NCI-H2029 (cell line): ENCODE measurements around the gene UGGT2.
"Not testable (repeated sequence)": the region's sequence is repeated elsewhere in the genome, so short reads cannot be mapped to it uniquely, and the experiment has no call there.

Experiments
- DNase-seq: peaks from one replicate; lab custom pipeline; 2025; lab: John Stamatoyannopoulos, UW

The UGGT2 gene, protein sequence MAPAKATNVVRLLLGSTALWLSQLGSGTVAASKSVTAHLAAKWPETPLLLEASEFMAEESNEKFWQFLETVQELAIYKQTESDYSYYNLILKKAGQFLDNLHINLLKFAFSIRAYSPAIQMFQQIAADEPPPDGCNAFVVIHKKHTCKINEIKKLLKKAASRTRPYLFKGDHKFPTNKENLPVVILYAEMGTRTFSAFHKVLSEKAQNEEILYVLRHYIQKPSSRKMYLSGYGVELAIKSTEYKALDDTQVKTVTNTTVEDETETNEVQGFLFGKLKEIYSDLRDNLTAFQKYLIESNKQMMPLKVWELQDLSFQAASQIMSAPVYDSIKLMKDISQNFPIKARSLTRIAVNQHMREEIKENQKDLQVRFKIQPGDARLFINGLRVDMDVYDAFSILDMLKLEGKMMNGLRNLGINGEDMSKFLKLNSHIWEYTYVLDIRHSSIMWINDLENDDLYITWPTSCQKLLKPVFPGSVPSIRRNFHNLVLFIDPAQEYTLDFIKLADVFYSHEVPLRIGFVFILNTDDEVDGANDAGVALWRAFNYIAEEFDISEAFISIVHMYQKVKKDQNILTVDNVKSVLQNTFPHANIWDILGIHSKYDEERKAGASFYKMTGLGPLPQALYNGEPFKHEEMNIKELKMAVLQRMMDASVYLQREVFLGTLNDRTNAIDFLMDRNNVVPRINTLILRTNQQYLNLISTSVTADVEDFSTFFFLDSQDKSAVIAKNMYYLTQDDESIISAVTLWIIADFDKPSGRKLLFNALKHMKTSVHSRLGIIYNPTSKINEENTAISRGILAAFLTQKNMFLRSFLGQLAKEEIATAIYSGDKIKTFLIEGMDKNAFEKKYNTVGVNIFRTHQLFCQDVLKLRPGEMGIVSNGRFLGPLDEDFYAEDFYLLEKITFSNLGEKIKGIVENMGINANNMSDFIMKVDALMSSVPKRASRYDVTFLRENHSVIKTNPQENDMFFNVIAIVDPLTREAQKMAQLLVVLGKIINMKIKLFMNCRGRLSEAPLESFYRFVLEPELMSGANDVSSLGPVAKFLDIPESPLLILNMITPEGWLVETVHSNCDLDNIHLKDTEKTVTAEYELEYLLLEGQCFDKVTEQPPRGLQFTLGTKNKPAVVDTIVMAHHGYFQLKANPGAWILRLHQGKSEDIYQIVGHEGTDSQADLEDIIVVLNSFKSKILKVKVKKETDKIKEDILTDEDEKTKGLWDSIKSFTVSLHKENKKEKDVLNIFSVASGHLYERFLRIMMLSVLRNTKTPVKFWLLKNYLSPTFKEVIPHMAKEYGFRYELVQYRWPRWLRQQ (N-terminal part only)

DNA sequence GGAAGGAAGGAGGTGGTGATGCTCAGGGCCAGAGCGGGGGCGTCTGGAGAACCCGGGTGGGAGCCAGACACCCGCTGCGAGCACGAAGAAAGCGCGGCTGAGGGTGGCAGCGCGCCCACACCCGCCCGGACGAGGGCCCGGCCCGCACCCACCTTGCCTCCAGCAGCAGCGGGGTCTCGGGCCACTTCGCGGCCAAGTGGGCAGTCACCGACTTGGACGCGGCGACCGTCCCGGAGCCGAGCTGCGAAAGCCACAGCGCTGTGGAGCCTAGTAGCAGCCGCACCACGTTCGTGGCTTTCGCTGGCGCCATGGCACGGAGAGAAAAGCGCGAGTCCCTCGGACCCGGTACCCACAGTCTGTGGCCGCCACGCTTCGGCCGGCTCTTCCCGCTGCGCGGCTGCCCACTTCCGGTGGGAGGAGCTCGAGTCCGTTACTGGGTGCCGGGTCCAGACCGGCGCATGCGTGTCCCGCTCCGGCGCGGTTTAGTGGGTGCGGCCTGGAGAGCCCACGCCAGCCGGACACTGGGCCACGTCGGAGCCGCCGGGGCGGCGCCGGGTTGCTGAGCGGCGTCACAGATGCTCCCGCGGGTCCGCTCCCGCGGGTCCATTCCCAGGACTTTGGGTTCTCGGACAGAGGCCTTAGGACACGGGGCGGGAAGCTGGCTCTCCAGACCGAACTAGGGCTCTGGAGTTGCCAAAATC, at the start of gene UGGT2:
Gene UGGT2 (minus strand): TSS at position 399 of the 701 bp plus-strand sequence. CDS start 89 bp downstream, at position 310.
- peak; percentile 55 for DNase-seq

DNA sequence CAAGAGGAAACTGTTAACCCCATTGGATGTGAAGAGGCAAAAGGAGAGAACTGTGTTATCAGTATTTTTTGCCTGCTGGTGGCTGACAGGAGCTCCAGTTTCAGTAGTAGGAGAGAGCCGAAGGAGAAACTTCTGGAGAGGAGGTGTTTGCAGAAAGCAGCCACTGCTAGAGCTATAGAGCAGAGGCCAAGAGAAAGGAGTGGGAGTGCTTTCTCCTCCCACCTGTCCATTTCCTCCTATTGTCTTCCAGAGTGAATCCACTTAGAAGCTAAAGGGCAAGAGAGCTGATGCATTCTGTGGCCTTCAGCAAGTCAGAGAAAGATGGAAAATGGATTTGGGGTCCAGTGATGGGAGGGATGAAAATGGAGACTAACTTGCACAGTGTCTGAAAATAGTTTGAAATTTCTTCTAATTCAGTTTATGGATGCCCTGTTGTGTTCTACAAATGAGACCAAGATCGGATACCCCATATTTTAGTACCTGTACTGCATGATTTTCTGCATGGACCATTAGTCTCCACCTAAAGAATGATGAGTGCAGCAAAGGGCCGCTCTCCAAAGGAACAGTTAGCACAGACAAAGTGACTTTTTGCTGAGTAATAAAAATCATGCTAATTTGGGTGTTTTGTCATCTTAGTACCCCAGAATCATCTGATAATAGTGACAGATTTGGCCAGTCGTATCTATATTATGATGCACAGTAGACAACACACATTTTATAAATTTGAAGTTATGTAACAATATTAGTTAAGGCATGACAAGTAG, 47.4 kb upstream of the UGGT2 start:
- no peak for DNase-seq

DNA sequence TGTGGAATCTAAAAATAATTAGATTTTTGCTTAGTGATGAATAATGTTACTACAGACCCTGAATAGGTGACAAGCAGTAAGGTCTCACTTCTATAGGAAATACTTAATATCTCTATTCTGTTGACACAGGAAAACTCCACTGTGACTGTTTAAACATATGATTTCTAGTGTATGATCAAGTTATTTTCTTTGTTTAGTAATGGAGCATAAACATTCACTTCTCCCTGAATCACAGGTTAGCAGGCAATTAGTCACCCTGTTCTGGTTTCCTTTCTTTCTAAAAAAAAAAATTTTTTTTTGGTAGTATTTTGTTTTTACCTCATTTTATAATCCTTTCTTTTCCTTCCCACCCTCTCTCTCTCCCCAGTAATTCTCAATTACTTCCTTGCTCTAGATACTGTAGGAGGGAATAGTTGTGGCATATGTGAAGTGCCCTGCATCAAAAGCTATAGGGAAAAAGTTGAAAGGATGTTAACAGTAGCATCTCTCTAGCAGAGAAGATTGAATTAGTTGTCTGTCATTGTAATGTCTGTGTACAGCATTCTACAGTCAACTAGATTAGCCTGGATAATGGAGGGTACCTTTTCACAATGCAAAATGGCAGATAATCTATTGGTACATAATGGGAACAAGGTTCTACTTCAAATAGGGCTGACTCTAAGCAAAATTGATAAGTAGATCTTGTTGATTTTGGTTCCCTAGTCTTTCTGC, 40.2 kb upstream of the UGGT2 start:
- DNase-seq, result no peak

DNA sequence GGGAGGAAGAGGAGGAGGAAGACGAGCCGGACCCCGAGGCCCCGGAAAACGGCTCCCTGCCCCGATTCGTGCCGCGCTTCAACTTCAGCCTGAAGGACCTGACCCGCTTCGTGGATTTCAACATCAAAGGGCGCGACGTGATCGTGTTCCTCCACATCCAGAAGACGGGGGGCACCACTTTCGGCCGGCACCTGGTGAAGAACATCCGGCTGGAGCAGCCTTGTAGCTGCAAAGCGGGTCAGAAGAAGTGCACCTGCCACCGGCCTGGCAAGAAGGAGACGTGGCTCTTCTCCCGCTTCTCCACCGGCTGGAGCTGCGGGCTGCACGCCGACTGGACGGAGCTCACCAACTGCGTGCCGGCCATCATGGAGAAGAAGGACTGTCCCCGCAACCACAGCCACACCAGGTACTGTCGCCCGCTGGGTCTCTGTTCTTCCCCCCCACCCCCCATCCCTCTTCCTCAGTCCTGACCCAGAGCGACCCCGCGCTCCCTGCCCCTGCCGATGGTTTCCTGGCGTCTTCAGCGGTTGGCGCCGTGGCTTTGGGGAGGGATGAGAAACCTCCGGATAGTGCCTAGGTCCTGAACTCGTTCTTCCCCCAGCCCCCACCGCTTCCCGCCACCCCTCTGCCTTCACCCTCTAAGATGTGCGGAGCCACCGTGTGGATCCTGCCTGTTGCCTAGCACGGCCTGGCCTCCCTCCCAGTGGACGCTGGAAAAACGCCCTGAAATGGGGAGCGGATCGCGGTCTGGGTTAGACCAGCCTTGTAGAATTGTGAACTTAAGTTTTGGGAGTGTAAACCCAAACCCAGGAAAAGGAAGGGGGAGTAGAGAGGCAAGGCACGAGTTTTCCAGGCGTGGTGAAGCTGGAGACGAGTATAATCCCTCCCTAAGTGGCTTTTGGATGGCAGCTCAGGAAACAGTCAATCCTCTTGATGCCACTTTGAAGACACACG, 38.2 kb upstream of the UGGT2 start:
- DNase-seq, result no peak

DNA sequence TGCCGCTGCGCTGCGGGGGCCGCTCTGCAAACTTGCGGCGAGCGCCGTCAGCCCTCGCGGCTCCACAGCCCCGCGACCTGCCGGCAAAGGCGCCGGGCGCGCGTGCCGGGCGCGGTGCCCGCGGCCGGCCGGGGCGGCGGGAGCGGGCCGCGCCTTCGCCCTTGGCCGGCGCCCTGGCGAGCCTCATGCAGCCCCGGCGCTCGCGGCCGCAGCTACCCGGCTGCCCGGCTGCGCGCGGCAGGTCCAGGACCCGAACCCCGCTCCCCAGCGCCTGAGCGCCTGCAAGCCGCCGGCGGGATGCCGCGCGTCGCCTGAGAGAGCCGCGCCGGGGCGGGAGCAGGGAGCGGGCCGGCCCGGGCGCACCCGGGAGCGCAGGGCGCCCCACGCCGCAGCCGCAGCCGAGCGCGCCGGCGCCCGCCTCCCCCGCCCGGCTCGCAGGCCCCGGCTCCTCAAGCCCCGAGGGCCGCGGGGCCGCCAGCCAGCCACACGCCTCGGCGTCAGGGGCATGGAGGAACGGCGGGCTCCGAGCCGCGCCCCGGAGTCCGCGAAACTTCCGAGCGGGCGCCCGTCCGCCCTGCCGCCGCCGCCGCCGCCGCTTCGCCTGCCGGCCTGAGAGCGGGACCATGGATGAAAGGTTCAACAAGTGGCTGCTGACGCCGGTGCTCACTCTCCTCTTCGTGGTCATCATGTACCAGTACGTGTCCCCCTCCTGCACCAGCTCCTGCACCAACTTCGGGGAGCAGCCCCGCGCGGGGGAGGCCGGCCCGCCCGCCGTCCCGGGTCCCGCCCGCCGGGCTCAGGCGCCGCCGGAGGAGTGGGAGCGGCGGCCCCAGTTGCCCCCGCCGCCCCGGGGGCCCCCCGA, 37.3 kb upstream of the UGGT2 start:
- no peak for DNase-seq

DNA sequence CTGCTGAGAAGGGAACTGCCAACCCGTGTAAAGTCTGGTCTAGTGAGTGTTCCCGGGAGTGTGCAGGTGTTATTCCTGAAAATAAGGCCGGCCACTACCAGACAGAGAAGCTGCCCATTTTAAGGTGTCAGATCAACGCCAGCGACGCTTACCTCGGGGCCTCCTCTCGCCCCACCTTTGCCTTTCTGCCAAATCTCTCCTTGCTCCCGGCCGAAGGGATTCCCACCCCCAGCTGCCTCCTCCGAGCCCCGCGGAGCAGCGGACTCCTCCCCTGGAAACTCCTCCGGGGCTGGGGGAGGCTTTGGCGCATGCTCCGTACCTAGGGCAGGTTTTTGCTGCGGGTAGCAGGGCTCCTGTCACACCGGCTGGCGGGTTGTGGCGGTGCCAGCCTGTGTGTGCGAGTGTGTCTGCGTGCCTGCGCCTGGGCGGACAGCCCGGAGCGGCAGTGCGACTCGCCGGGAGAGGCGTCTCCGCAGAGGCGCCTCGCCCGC, 36.6 kb upstream of the UGGT2 start, which contains the start of gene HS6ST3:
Gene HS6ST3 (plus strand): TSS at position 359 of the 491 bp plus-strand sequence.
- DNase-seq, result no peak

DNA sequence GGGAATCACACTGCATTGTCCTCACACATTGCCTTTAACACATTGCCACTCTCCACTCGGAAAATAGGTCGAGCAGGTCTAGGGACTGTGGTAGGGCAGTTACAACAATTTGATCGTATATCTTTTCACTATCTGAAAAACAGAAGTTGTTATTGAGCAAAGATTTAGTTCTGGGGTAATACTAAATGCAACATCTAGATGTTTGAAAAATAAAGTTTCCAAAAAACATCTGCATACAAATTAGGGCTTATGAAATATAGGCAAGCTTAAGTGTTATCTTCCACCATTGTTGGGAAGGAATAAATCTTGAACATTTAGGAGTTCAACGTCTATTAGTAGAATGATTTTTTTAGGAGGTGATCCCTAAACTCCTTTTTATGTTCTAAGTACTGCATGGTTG, 35.9 kb upstream of the UGGT2 start:
- no peak for DNase-seq

DNA sequence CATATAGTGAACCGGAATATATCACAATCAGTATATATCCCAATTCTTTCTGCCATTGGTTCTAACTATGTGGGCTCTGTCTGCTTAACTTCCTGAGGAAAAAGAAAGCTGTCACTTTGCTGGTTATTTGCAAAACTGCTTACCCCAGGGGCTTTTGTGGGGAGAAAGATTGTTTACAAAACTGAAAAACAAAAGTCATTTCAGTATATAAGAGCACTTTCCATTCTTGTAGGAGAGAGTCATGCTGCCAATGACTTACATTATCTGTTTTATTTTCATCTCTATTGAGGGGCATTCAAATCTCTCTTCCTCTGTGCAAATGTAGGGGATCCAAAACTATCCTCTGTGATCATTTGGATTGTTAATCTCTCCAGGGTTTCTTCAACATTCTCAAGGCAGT, 33.5 kb upstream of the UGGT2 start:
- DNase-seq, result no peak

DNA sequence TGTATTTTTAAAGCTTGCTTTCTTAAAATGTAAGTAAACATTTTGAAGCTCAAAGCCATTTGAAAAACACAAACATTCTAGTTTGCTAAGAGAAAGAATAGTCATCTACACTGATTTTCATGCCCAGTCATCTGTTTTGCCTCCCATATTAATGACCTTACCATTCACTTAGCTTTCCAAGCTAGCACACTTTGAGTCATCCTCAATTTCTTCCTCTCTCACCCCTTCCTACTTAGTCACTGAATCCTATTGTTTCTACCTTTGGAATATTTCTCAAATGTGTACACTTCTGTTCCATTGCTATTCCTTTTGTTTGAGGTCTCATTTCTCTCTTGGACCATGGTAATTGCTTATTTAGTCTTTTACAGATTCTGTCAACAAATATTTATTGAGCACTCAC, 29.4 kb upstream of the UGGT2 start:
- DNase-seq, result no peak

DNA sequence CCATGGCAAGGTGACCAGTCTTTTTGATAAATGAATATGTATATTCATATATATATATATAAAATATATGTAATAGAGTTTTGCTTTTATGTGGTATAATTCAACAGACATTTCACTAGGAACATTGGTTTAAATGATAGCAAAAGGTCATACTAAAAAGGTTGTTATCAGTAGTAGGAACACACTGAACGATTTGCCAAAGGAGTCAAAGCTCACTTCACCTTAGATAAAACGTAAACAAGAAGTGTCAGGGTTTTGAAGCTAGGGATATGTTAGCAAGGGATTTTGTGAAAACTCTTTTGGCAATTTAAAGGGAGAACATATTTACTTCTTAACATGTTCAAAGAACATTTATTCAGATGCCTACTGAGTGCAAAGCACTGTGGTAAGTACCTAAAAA, 28.7 kb upstream of the UGGT2 start:
- DNase-seq, result no peak

DNA sequence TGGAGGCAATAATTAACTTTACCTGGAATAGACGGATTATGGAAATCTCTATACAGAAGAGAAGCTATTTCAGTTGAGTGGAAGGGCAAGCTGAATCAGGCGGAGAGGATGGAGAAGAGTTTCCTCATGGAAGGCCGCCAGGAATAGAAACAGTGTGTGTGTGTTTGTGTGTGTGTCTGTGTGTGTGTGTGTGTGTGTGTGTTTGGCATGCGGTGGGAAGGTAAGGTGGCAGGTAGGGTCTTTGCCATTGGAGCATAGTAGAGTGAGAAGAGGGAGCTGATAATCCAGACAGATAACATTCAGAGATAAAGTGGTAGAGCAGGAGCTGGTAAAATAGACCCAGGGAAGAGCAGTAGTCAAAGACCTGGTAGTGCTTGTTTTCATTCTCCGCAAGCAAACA, 27.5 kb upstream of the UGGT2 start:
- no peak for DNase-seq

DNA sequence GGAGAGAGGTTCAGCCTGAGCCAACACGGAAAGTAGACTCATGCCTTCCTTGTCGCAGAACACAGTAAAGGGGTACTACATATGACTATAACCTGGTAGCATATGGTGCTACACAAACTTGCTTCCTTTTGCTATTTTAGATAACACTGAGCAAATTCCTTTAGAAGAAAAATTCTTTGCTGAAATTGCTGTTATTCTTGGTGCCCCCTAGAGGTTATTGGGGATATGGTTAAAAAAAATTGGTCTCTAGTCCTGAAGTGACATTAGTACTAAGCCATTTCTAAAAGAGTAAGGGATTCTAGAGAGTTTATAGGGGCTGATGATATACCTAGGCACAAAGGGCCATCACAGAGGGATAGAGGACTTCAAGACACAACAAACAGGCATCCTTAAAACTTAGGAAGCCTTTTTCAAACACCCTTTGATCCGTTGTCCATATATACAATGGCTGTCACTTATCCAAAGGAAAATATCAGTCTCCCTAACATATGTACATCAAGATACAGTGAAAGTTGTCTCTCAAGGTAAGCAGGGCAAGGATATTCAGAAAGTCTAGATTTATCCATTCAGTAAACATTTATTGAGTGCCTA, 22.8 kb upstream of the UGGT2 start:
- DNase-seq, result no peak

DNA sequence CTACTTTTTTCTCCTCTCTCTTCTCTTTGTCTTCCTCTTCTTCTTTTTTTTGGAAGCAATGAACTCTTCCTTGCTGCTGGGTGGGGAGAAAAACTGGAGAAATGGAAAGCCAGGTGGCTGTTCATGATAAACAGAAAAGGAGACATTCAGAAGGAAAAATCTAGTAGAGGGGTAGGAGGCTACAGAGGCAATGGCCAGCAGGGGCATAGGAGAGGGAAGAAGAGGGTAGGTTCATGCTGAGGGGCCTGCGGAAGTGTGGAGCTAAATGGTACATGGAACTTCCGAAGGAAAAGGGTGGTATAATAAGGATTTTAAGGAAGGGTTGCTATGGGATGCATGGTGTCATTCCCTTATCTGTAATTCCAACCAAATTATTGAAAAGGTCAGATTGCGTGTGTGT, 19.2 kb upstream of the UGGT2 start:
- DNase-seq, result no peak

DNA sequence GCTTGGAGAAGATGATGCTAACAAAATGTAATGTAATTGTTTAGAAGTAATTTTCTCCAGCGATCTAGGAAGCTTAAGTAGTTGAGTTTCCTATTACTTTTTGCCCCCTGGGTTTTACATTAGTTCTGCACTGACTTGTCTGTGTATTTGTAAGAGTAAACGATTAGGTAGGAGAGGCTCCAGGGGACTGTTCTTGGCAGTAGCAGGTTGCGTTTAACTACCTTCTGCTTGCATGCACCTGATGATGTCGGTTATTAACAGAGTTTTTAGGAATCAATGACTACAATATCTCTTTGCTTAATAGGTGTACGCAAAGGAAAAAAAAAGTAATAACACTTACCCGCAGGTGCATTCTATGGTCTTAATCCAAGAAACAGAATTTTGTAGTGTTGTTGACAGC, 18.3 kb upstream of the UGGT2 start:
- no peak for DNase-seq

DNA sequence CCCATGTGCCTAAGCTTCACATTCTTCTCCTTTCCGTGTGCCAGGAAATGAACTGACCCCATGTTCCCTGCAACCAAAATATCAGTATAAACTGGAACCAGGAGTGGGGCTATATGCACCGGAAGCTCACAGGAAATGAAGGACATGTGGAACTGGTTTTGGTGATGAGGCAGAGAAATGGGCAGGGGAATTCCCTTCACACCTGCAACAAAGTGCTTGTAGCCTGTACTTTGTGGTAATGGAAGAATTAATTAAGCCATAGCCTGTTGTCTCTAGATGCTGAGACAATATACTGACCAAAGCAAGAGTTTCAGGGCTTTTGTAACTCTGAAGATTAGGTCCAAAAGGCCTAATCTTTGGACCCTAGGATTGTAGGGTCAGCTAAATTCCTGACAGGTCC, 15.5 kb upstream of the UGGT2 start:
- DNase-seq, result no peak

DNA sequence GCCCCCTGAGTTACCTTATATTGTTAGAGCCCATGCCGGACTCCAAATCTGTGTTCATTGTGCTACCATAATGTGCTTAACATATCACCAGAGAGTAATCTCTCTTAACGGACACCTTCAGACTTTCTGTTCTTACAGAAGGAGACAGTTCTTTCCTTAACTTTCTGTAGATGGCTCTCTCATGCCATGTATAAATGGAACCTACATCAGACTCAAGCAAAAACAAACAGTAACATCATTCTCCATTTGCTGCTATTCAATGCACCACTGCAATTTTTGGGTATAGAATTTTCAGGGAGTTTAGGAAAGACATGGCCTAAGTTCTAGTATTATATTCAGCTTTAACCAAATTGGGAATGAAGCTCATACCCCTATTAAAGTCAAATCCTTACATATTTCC, 12.6 kb upstream of the UGGT2 start:
- DNase-seq, result no peak

DNA sequence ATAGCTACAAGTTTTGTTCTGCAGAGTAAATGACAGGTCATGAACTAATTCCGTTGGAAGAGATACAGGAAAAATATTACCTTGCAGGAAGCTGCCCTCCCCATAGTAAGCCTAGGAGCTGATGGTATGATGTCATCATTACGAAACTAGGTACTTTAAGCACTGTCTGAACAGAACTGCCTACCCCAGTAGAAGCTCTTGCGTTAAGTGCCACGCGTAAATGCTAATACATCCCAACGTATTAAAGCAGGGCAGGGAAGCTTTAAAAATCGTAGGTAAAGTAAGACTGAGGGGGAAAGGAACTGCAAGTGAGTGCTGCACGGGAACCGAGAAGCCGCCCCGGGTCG, 572 bp downstream of the UGGT2 start:
- DNase-seq, result peak; percentile 2

DNA sequence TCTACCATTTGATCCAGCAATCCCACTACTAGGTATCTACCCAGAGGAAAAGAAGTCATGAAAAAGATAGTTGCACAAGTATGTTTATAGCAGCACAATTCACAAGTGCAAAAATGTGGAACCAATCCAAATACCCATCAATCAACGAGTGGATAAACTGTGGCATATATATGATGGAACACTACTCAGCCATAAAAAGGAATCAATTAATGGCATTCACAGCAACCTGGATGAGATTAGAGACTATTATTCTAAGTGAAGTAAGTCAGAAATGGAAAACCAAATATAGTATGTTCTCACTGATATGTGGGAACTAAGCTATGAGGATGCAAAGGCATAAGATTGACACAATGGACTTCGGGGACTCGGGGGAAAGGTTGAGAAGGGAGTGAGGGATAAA, 1.3 kb downstream of the UGGT2 start:
- not testable (repeated sequence) for DNase-seq
